Liver (tissue), 3 donors: ENCODE measurements around the gene CEP89.

ENCODE experiments used
- EGR1 ChIP-seq, 2 donors: IDR thresholded peaks; 2 replicates each; pipeline ENCODE4 v1.6.1; 2016 to 2018; ENCODE audit warnings: antibody characterized with exemption in 2 of 2, low read depth in 2 of 2
- FOXA1 ChIP-seq: IDR thresholded peaks from 2 replicates; pipeline ENCODE4 v1.6.1; 2016; ENCODE audit warnings: antibody characterized with exemption
- GABPA ChIP-seq, 2 donors: IDR thresholded peaks in 1 of 2; conservative IDR thresholded peaks in 1 of 2; 2 replicates each; pipeline ENCODE4 v1.6.1; 2016; ENCODE audit warnings: antibody characterized with exemption in 2 of 2, mild to moderate bottlenecking in 1 of 2, moderate library complexity in 1 of 2
- HNF4A ChIP-seq, 2 donors: conservative IDR thresholded peaks; 2 replicates each; pipeline ENCODE4 v1.6.1; 2016; ENCODE audit warnings: antibody characterized with exemption in 2 of 2, mild to moderate bottlenecking in 2 of 2
- JUND ChIP-seq, 2 donors: IDR thresholded peaks; 2 replicates each; pipeline ENCODE4 v1.6.1; 2016; ENCODE audit warnings: antibody characterized with exemption in 2 of 2
- RXRA ChIP-seq, 2 donors: IDR thresholded peaks; 2 replicates each; pipeline ENCODE4 v1.6.1; 2017 to 2018; ENCODE audit warnings: antibody characterized with exemption in 2 of 2, mild to moderate bottlenecking in 1 of 2
- TAF1 ChIP-seq: conservative IDR thresholded peaks from 2 replicates; pipeline ENCODE4 v1.6.1; 2016; ENCODE audit warnings: antibody characterized with exemption, mild to moderate bottlenecking
- YY1 ChIP-seq: IDR thresholded peaks from 2 replicates; pipeline ENCODE4 v1.6.1; 2016; ENCODE audit warnings: antibody characterized with exemption, mild to moderate bottlenecking
- TF ChIP-seq, protein P1 (sequence below): IDR thresholded peaks from 2 replicates; pipeline ENCODE4 v1.6.1; 2016; ENCODE audit warnings: antibody characterized with exemption
- TF ChIP-seq, protein P2 (sequence below): fragments of 150-350 bp; IDR thresholded peaks from 2 replicates; pipeline ENCODE4 v1.5.1; 2017; ENCODE audit warnings: improper control_type of control experiment, low read depth, low read length; ENCODE audit not compliant: missing input control
- TF ChIP-seq, protein P3 (sequence below): IDR thresholded peaks from 2 replicates; pipeline ENCODE4 v1.6.1; 2016; ENCODE audit warnings: antibody characterized with exemption
- TF ChIP-seq, protein P4 (sequence below): IDR thresholded peaks from 2 replicates; pipeline ENCODE4 v1.6.1; 2016; ENCODE audit warnings: antibody characterized with exemption
- donor health status: healthy.
- donor health status: healthy.

DNA sequence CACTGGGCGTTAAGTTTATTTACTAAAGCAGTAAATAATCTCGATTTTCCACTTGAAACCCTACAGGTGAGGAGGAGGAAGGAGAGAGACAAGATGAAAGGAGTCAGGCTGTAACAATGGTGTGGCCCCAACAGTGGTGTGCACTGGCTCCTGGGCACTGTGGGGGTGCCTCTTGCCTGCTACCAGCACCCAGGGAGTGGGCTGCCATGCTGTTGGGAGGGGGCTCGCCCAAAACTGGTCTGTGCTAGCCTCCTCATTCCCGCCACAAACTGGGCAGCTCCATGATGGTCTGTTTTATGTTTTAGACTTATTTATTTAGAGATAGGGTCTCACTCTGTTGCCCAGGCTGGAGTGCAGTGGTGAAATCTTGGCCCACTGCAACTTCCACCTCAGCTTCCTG is 52.4 kb downstream of the CEP89 start:
- TF ChIP-seq, protein P1, sequence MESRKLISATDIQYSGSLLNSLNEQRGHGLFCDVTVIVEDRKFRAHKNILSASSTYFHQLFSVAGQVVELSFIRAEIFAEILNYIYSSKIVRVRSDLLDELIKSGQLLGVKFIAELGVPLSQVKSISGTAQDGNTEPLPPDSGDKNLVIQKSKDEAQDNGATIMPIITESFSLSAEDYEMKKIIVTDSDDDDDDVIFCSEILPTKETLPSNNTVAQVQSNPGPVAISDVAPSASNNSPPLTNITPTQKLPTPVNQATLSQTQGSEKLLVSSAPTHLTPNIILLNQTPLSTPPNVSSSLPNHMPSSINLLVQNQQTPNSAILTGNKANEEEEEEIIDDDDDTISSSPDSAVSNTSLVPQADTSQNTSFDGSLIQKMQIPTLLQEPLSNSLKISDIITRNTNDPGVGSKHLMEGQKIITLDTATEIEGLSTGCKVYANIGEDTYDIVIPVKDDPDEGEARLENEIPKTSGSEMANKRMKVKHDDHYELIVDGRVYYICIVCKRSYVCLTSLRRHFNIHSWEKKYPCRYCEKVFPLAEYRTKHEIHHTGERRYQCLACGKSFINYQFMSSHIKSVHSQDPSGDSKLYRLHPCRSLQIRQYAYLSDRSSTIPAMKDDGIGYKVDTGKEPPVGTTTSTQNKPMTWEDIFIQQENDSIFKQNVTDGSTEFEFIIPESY: no peak
- TF ChIP-seq GABPA (IDR thresholded peaks at IDR 0.05 in 1 of 2, conservative IDR thresholded peaks at IDR 0.05 in 1 of 2) (no peak), TAF1 (no peak), HNF4A (conservative IDR thresholded peaks at IDR 0.05) (no peak), JUND (IDR thresholded peaks at IDR 0.05) (no peak), YY1 (no peak), FOXA1 (no peak), EGR1 (IDR thresholded peaks at IDR 0.05; ENCODE audit: low read depth in 2 of 2) (no peak), RXRA (IDR thresholded peaks at IDR 0.05) (no peak)
- TF ChIP-seq, protein P2, sequence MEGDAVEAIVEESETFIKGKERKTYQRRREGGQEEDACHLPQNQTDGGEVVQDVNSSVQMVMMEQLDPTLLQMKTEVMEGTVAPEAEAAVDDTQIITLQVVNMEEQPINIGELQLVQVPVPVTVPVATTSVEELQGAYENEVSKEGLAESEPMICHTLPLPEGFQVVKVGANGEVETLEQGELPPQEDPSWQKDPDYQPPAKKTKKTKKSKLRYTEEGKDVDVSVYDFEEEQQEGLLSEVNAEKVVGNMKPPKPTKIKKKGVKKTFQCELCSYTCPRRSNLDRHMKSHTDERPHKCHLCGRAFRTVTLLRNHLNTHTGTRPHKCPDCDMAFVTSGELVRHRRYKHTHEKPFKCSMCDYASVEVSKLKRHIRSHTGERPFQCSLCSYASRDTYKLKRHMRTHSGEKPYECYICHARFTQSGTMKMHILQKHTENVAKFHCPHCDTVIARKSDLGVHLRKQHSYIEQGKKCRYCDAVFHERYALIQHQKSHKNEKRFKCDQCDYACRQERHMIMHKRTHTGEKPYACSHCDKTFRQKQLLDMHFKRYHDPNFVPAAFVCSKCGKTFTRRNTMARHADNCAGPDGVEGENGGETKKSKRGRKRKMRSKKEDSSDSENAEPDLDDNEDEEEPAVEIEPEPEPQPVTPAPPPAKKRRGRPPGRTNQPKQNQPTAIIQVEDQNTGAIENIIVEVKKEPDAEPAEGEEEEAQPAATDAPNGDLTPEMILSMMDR: no peak
- TF ChIP-seq, protein P3, sequence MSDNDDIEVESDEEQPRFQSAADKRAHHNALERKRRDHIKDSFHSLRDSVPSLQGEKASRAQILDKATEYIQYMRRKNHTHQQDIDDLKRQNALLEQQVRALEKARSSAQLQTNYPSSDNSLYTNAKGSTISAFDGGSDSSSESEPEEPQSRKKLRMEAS: no peak
- TF ChIP-seq, protein P4, sequence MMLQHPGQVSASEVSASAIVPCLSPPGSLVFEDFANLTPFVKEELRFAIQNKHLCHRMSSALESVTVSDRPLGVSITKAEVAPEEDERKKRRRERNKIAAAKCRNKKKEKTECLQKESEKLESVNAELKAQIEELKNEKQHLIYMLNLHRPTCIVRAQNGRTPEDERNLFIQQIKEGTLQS: no peak
